GM21717 (cell line): ENCODE data around the gene MS4A18.

Experiments
- ATAC-seq: cut with Tn5 transposase; IDR thresholded peaks from one replicate; pipeline ENCODE4 v1.9.1; 2021; ENCODE audit warnings: mild to moderate bottlenecking, moderate library complexity; ENCODE audit not compliant: unreplicated experiment

The MS4A18 gene

DNA sequence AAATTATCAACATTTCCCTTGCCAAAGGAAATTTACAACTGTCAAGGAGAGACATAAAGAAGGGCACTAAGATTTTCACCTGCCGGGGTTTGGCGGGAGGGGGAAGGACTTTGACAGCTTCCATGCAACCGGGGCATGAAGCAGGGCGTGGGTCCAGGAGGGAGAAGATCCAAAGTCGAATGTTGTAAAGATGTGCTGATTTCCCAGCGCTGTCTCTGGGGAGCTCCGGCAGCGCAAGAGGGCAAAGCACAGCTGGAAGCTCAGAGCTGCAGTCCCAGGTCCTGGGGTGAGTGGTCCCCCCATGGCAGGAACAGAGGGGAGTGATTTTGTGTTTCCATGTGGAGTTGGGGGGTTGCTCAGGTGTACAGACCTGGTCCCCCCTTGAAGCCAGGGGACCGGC lies 60.6 kb downstream of the MS4A18 start, which contains the start of gene MS4A10:
Gene MS4A10 (plus strand): TSS at position 198 of the 400 bp plus-strand sequence. CDS start 5,003 bp downstream, outside the sequence.
- ATAC-seq, result no peak

- no peak for ATAC-seq
Observed at GRCh38 chr11:60785806-60786361, 61.4 kb downstream of the MS4A18 start.

DNA sequence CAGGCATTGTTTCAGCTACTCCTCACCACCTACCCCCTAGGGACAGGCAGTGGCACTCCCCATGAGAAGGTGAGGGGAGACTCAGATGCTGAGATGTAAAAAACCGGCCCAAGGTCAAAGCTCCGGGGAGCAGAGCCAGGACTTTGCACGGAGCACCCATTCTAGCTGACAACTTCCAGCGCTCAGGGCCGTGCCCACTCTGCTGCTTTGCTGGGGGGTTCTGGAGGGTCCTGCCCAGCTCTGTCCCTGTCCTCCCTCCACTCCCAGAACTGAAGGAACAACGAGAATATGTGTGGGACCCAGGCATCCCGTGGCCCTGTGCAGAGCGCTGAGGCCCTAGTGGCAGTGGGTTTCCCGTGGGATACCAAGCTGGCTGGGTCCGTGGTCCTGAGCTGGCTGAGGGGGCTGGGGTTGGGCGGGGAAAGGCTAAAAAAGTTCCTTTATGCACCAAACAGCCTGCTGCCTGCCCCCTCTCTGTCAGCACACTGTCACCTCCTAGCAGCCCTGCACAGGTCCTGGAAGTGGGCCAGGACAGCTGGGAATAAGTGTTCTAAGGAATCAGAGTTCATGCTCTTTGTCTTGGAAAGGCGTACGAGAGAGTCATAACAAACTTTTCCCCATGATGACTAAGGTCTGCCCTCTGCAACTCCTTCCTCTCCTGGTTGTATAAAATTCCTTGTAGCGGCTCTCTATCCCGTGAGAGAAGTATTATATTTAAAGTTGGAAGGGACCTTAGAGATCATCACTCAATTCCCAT lies 62.5 kb downstream of the MS4A18 start:
- ATAC-seq, result no peak

DNA sequence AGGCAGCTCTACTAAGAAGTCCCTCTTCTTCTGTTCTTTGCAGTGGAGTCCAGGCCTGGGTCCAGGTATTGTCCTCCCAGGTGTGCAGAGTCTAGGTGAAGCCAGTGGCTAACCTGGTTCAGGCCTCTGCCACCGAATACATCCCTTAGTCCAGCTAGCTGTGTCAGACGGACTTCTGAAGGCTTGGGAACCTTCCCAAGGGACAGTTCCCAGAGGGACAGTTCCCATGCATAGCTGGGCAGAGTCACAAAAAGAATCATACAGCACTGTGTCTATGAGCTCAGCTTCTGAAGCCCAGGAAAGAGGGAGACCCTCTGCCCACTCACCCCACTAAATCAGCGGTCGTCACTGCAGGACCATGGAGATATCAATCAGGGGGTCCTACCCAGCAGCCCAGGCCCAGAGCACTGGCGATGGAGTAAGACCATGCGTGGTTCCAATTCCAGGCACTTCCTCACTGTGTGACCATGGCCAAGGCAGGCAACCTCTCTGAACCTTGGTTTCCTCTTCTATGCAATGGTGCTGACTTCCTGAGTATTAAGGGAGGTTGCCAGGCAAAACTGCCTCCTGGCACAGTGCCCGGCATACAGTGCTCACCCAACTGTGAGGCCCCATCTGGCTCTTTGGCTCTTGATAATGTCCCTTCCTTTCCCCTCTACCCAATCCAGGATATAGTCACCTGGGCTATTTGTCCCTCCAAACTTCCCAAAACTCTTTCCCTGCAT lies 64.0 kb downstream of the MS4A18 start:
- ATAC-seq, result no peak

- no peak for ATAC-seq
Observed at GRCh38 chr11:60790726-60791125, 66.2 kb downstream of the MS4A18 start.

- no peak for ATAC-seq
Observed at GRCh38 chr11:60791153-60791933, 66.8 kb downstream of the MS4A18 start.

GRCh38 chr11:60792521-60792920 lies 68.0 kb downstream of the MS4A18 start:
- ATAC-seq, result no peak
